H1 (cell line): ENCODE results near the gene ZNF429. TPM values are rescaled to one million over a fixed set of nuclear protein-coding genes. Genes with fewer than 3 reads are reported as not detected.

Experiments used
- CTCF ChIA-PET: fragments of 300-600 bp; sonication (Branson Sonifier 250); formaldehyde crosslinking; loops from one replicate; lab custom pipeline; 2021; ENCODE audit not compliant: partially characterized antibody; lab: Charles Lee
- POLR2A ChIA-PET: fragments of 300-600 bp; sonication (Branson Sonifier 250); formaldehyde crosslinking; loops from one replicate; lab custom pipeline; 2021; ENCODE audit warnings: inconsistent platforms; ENCODE audit not compliant: partially characterized antibody; lab: Charles Lee
- DNase-seq, 2 experiments: peaks; one replicate each; pipeline versions ENCODE4 v3.0.0 to v3.0.0-alpha.2; 2010 to 2022; ENCODE audit warnings: low spot score in 2 of 2, low read depth in 1 of 2, mixed read lengths in 1 of 2
- FAIRE-seq: peaks from 2 replicates; lab custom pipeline; 2011; peaks lifted over from hg19 to GRCh38; lab: Jason Lieb, UNC
- H2AFZ ChIP-seq: 2 replicates; pipeline ENCODE4 v1.8.1; 2012; ENCODE audit warnings: low read length, inconsistent platforms
- H2AK5ac ChIP-seq: 2 replicates; pipeline ENCODE4 v1.6.1; 2013; ENCODE audit warnings: low read depth, low read length
- H2BK120ac ChIP-seq: replicated peaks from 2 replicates; pipeline ENCODE3; 2013; ENCODE audit warnings: low read depth, low read length, inconsistent platforms
- H2BK12ac ChIP-seq: 2 replicates; pipeline ENCODE4 v1.6.1; 2013; ENCODE audit warnings: low read depth, low read length
- H2BK15ac ChIP-seq: 2 replicates; pipeline ENCODE4 v1.6.1; 2013; ENCODE audit warnings: low read length
- H2BK20ac ChIP-seq: 2 replicates; pipeline ENCODE4 v1.6.1; 2013; ENCODE audit warnings: low read length
- H2BK5ac ChIP-seq: 2 replicates; pipeline ENCODE4 v1.6.1; 2013; ENCODE audit warnings: low read depth, low read length
- H3K14ac ChIP-seq: 2 replicates; pipeline ENCODE4 v1.6.1; 2013; ENCODE audit warnings: inconsistent platforms; ENCODE audit not compliant: insufficient read length
- H3K18ac ChIP-seq: 2 replicates; pipeline ENCODE4 v1.6.1; 2013; ENCODE audit warnings: low read length; ENCODE audit errors: extremely low read depth
- H3K23ac ChIP-seq: 2 replicates; pipeline ENCODE4 v1.6.1; 2013; ENCODE audit warnings: inconsistent platforms; ENCODE audit not compliant: insufficient read length
- H3K23me2 ChIP-seq: 2 replicates; pipeline ENCODE4 v1.6.1; 2013; ENCODE audit warnings: low read depth, low read length
- H3K27ac ChIP-seq: 2 replicates; pipeline ENCODE4 v1.6.1; 2011; ENCODE audit warnings: low read depth, low read length, inconsistent platforms
- H3K27me3 ChIP-seq, 4 experiments: replicated peaks in 1 of 4; 1 replicate in 1 of 4; 2 replicates in 3 of 4; pipeline versions ENCODE4 v1.6.1 to v1.8.1; 2011 to 2013; ENCODE audit warnings: low read length in 3 of 4, mild to moderate bottlenecking in 3 of 4, inconsistent platforms in 2 of 4, mixed read lengths in 2 of 4, moderate library complexity in 1 of 4; ENCODE audit not compliant: control insufficient read depth in 3 of 4, insufficient read depth in 3 of 4; ENCODE audit errors: extremely low read depth in 1 of 4
- H3K36me3 ChIP-seq, 4 experiments: 2 replicates each; pipeline versions ENCODE4 v1.6.1 to v1.8.1; 2011 to 2013; ENCODE audit warnings: mild to moderate bottlenecking in 4 of 4, low read length in 3 of 4, moderate library complexity in 2 of 4, control low read depth in 1 of 4, inconsistent platforms in 1 of 4; ENCODE audit not compliant: insufficient read depth in 4 of 4, control insufficient read depth in 2 of 4
- H3K4ac ChIP-seq: replicated peaks from 2 replicates; pipeline ENCODE3; 2013; ENCODE audit warnings: low read length, low read depth, mixed read lengths, inconsistent platforms; ENCODE audit not compliant: insufficient read length
- H3K4me1 ChIP-seq, 4 experiments: replicated peaks in 1 of 4; 1 replicate in 1 of 4; 2 replicates in 3 of 4; pipeline versions ENCODE4 v1.6.1 to v1.8.1; 2011 to 2013; ENCODE audit warnings: low read length in 3 of 4, inconsistent platforms in 2 of 4, mixed read lengths in 1 of 4; ENCODE audit not compliant: insufficient read depth in 4 of 4, control insufficient read depth in 3 of 4
- H3K4me2 ChIP-seq, 2 experiments: 2 replicates each; pipeline versions ENCODE4 v1.6.1 to v1.8.1; 2011 to 2013; ENCODE audit warnings: low read depth in 2 of 2, low read length in 2 of 2, control low read depth in 1 of 2, inconsistent platforms in 1 of 2, mild to moderate bottlenecking in 1 of 2; ENCODE audit not compliant: insufficient read depth in 1 of 2
- H3K4me3 ChIP-seq, 4 experiments: fragments of 200-600, 300-600 bp in 1 of 4; sonication (generic), shearing (Covaris generic), sonication (Bioruptor Twin) in 1 of 4; 2 replicates each; pipeline versions ENCODE4 v1.5.1 to v1.8.1; 2011 to 2016; ENCODE audit warnings: low read length in 4 of 4, low read depth in 3 of 4, control low read depth in 2 of 4, inconsistent platforms in 2 of 4, mild to moderate bottlenecking in 2 of 4, mixed read lengths in 1 of 4, moderate library complexity in 1 of 4; ENCODE audit not compliant: insufficient read depth in 2 of 4; ENCODE audit errors: extremely low read depth in 1 of 4
- H3K56ac ChIP-seq: replicated peaks from 2 replicates; pipeline ENCODE3; 2013; ENCODE audit warnings: low read depth, mild to moderate bottlenecking, mixed read lengths, low read length, inconsistent platforms; ENCODE audit not compliant: insufficient read length
- H3K79me1 ChIP-seq: 2 replicates; pipeline ENCODE4 v1.6.1; 2013; ENCODE audit warnings: low read depth, low read length, control low read depth
- H3K79me2 ChIP-seq, 2 experiments: 2 replicates each; pipeline versions ENCODE4 v1.6.1 to v1.8.1; 2012 to 2013; ENCODE audit warnings: low read length in 2 of 2, mild to moderate bottlenecking in 2 of 2, inconsistent platforms in 1 of 2; ENCODE audit not compliant: insufficient read depth in 2 of 2, control insufficient read depth in 1 of 2
- H3K9ac ChIP-seq, 4 experiments: replicated peaks in 1 of 4; 1 replicate in 1 of 4; 2 replicates in 3 of 4; pipeline versions ENCODE4 v1.6.1 to v1.8.1; 2011 to 2013; ENCODE audit warnings: low read depth in 3 of 4, low read length in 3 of 4, control low read depth in 2 of 4, mild to moderate bottlenecking in 2 of 4, moderate library complexity in 2 of 4, inconsistent platforms in 1 of 4; ENCODE audit errors: extremely low read depth in 1 of 4
- H3K9me3 ChIP-seq, 2 experiments: 2 replicates each; pipeline versions ENCODE4 v1.6.1 to v1.8.1; 2012 to 2013; ENCODE audit warnings: mild to moderate bottlenecking in 2 of 2, moderate library complexity in 2 of 2, control low read depth in 1 of 2, inconsistent platforms in 1 of 2, low read depth in 1 of 2, low read length in 1 of 2, mixed read lengths in 1 of 2; ENCODE audit not compliant: insufficient read depth in 2 of 2
- H4K20me1 ChIP-seq, 2 experiments: replicated peaks in 1 of 2; 2 replicates each; pipeline versions ENCODE3 to v1.8.1; 2011 to 2013; ENCODE audit warnings: inconsistent platforms in 2 of 2, low read length in 2 of 2, mild to moderate bottlenecking in 1 of 2; ENCODE audit not compliant: insufficient read depth in 2 of 2, control insufficient read depth in 1 of 2
- H4K5ac ChIP-seq: 2 replicates; pipeline ENCODE4 v1.6.1; 2013; ENCODE audit warnings: low read length, low read depth, mixed read lengths, inconsistent platforms; ENCODE audit not compliant: insufficient read length
- H4K8ac ChIP-seq: 2 replicates; pipeline ENCODE4 v1.8.0; 2013; ENCODE audit warnings: mild to moderate bottlenecking, moderate library complexity, low read length, inconsistent platforms; ENCODE audit not compliant: insufficient read depth; ENCODE audit errors: extremely low read depth
- H4K91ac ChIP-seq: replicated peaks from 2 replicates; pipeline ENCODE3; 2013; ENCODE audit warnings: low read length, mixed read lengths, inconsistent platforms; ENCODE audit not compliant: insufficient read length
- BACH1 ChIP-seq: IDR thresholded peaks from 2 replicates; pipeline ENCODE4 v1.6.1; 2012; ENCODE audit warnings: low read length, improper control_type of control experiment
- CEBPB ChIP-seq: IDR thresholded peaks from 2 replicates; pipeline ENCODE4 v1.6.1; 2012; ENCODE audit warnings: low read depth, low read length
- CHD1 ChIP-seq: IDR thresholded peaks from 2 replicates; pipeline ENCODE4 v1.6.1; 2012; ENCODE audit warnings: low read depth, low read length, improper control_type of control experiment
- PHF8 ChIP-seq: fragments of 200-600 bp; sonication (generic); conservative IDR thresholded peaks from 2 replicates; pipeline ENCODE4 v1.7.1; 2012; ENCODE audit warnings: low read depth, mild to moderate bottlenecking, inconsistent platforms, low read length, moderate library complexity
- RAD21 ChIP-seq, 2 experiments: IDR thresholded peaks in 1 of 2; conservative IDR thresholded peaks in 1 of 2; 2 replicates each; pipeline ENCODE4 v1.6.1; 2011; ENCODE audit warnings: low read depth in 2 of 2, low read length in 2 of 2, improper control_type of control experiment in 1 of 2, inconsistent platforms in 1 of 2, mild to moderate bottlenecking in 1 of 2, moderate library complexity in 1 of 2
- RNF2 ChIP-seq: fragments of 200-900, 300-1000 bp; sonication (generic); IDR thresholded peaks from 2 replicates; pipeline ENCODE4 v1.7.1; 2016; ENCODE audit warnings: borderline replicate concordance, low read depth, mild to moderate bottlenecking, antibody characterized with exemption, low read length; ENCODE audit not compliant: poor library complexity, severe bottlenecking; ENCODE audit errors: missing control alignments
- SAP30 ChIP-seq: fragments of 300-600 bp; sonication (generic); IDR thresholded peaks from 2 replicates; pipeline ENCODE4 v1.7.1; 2012; ENCODE audit warnings: low read length, moderate library complexity, mild to moderate bottlenecking, inconsistent platforms; ENCODE audit not compliant: insufficient read depth, insufficient replicate concordance
- WGBS, 2 experiments: shearing (Covaris generic) in 1 of 2; methylation state at CpG; one replicate each; pipeline versions ENCODE4 v1.1.6 to v1.1.7; 2013 to 2015; ENCODE audit warnings: low lambda C conversion rate in 2 of 2, mixed read lengths in 2 of 2, inconsistent platforms in 1 of 2, low coverage in 1 of 2, missing lambda C conversion rate in 1 of 2; ENCODE audit not compliant: insufficient replicate concordance in 2 of 2, insufficient coverage in 1 of 2, insufficient read length in 1 of 2; ENCODE audit errors: extremely low coverage in 1 of 2, missing lambda C conversion rate in 1 of 2; 5-methylcytosine and 5-hydroxymethylcytosine counted together
- polyA plus RNA-seq, 7 experiments: library from polyadenylated mRNA; depleted of rRNA in 3 of 7; stranded (reverse) in 5 of 7; unstranded in 2 of 7; fragments of >200 nt in 5 of 7; fragments of 200-250 nt in 2 of 7; gene quantifications; 1 replicate in 5 of 7; 2 replicates in 1 of 7; 4 replicates in 1 of 7; pipeline versions ENCODE4 v1.2.1 to v1.2.3, GENCODE V29; 2011 to 2013; ENCODE audit warnings: missing spikeins in 2 of 7, mixed read lengths in 2 of 7
- total RNA-seq: library from RNA; stranded (reverse); fragmentation: NEBNext Ultra II Directional; extraction: Animal tissue kit (Norgen Biotek cat#: 25700); gene quantifications from 2 replicates; pipeline ENCODE4 v1.2.1, GENCODE V29; 2021
- TF ChIP-seq, protein P1 (sequence below): IDR thresholded peaks from 2 replicates; pipeline ENCODE4 v1.6.1; 2011; ENCODE audit warnings: low read length, improper control_type of control experiment
- TF ChIP-seq, protein P2 (sequence below): IDR thresholded peaks from 2 replicates; pipeline ENCODE4 v1.6.1; 2012; ENCODE audit warnings: low read length, inconsistent platforms

ZNF429 gene
- total and polyA plus RNA-seq, 2 of the 8 experiments (the other 6 are each of a cell fraction or from before 2014, with no cell fraction given): 10.9 to 15.0 TPM

DNA sequence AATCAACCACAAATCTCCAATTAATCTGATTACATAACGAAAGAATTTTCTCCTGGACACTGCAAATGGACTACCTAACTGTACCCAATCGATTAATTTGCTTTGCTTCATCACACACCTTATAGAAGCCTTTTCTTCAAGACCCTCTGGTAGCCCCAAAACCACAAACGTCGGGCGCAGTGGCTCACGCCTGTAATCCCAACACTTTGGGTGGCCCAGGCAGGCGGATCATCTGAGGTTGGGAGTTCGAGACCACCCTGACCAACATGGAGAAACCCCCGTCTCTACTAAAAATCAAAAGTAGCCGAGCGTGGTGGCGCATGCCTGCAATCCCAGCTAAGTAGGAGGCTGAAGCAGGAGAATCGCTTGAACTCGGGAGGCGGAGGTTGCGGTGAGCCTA is 42.9 kb upstream of the ZNF429 start:
- Histone ChIP-seq H3K4me2 (peak overlapping the region; percentile 71 to 72), H3K18ac (no peak overlapping the region), H4K91ac (no peak overlapping the region), H4K20me1 (no peaks in the 10 kb centered on the region), H3K56ac (no peak overlapping the region), H4K5ac (no peak overlapping the region), H3K14ac (no peak overlapping the region), H3K4me1 (no peaks in the 10 kb centered on the region; a peak in 1 of 7 replicates), H2BK15ac (no peak overlapping the region), H3K4ac (no peak overlapping the region), H3K23ac (no peak overlapping the region), H3K79me1 (0 out of 2 replicates have a peak, but pooled peaks cover 2% of the 10 kb centered on the region), H3K9ac (peak overlapping the region in 1 of 4 experiments; percentile 10; a peak in 1 of 7 replicates), H2BK12ac (no peak overlapping the region), H3K79me2 (peaks cover 16 to 60% of the 10 kb centered on the region in 2 experiments), H3K4me3 (peak overlapping the region; percentile 91 to 100 (median 96); a peak in 7 of 8 replicates), H3K27me3 (no peaks in the 10 kb centered on the region), H3K23me2 (no peaks in the 10 kb centered on the region), H3K9me3 (peaks cover 5 to 12% of the 10 kb centered on the region in 2 experiments; a peak in 2 of 4 replicates), H4K8ac (no peak overlapping the region), H2BK120ac (no peak overlapping the region), H2BK5ac (no peak overlapping the region), H2AFZ (no peak overlapping the region), H2BK20ac (no peak overlapping the region), H3K36me3 (peaks cover 0 to 28% (median 8%) of the 10 kb centered on the region in 4 experiments; a peak in 3 of 8 replicates), H3K27ac (no peak overlapping the region), H2AK5ac (no peak overlapping the region)
- FAIRE-seq: no peak
- WGBS, 2 experiments: 93% methylated on average over 16 of the region's 16 CpGs; no CpG with 5 or more reads in 1 of the 2 experiments
- POLR2A ChIA-PET: interaction anchor here (0.9 to 2.8 kb wide), 11 partner anchors 10 to 381 kb away, joined by 3 to 16 read pairs (median 9); partner anchors contain the start of genes ZNF429, ZNF43, ZNF493 and ZNF708
- CTCF ChIA-PET: interaction anchor here (0.8 to 3.3 kb wide), 3 partner anchors 21 to 236 kb away, joined by 3 to 12 read pairs (median 4); no protein-coding TSS in a partner anchor
- no peak for DNase-seq
- TF ChIP-seq CEBPB (no peak), RAD21 (IDR thresholded peaks at IDR 0.05 in 1 of 2, conservative IDR thresholded peaks at IDR 0.05 in 1 of 2; ENCODE audit: low read depth in 2 of 2, low read length in 2 of 2) (no peak), CHD1 (no peak), PHF8 (no peak), RNF2 (no peak), BACH1 (no peak), SAP30 (no peak)
- TF ChIP-seq, protein P1, sequence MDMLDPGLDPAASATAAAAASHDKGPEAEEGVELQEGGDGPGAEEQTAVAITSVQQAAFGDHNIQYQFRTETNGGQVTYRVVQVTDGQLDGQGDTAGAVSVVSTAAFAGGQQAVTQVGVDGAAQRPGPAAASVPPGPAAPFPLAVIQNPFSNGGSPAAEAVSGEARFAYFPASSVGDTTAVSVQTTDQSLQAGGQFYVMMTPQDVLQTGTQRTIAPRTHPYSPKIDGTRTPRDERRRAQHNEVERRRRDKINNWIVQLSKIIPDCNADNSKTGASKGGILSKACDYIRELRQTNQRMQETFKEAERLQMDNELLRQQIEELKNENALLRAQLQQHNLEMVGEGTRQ: no peak
- TF ChIP-seq, protein P2, sequence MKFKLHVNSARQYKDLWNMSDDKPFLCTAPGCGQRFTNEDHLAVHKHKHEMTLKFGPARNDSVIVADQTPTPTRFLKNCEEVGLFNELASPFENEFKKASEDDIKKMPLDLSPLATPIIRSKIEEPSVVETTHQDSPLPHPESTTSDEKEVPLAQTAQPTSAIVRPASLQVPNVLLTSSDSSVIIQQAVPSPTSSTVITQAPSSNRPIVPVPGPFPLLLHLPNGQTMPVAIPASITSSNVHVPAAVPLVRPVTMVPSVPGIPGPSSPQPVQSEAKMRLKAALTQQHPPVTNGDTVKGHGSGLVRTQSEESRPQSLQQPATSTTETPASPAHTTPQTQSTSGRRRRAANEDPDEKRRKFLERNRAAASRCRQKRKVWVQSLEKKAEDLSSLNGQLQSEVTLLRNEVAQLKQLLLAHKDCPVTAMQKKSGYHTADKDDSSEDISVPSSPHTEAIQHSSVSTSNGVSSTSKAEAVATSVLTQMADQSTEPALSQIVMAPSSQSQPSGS: no peak
